Suprapubic skin (tissue), 3 donors: ENCODE results near the gene RWDD4.

Source experiments
- POLR2A ChIP-seq, 2 donors: fragments of 450-650 bp; IDR thresholded peaks; one replicate each; pipeline ENCODE4 v1.6.1; 2017; ENCODE audit warnings: antibody characterized with exemption in 2 of 2, mild to moderate bottlenecking in 2 of 2, moderate library complexity in 2 of 2
- TF ChIP-seq, protein P1 (sequence below), 2 donors: fragments of 200-600 bp in 1 of 2; fragments of 450-650 bp in 1 of 2; sonication (generic) in 1 of 2; IDR thresholded peaks; one replicate each; pipeline ENCODE4 v1.5.1; 2016 to 2019; ENCODE audit warnings: antibody characterized with exemption in 2 of 2, mild to moderate bottlenecking in 1 of 2, moderate library complexity in 1 of 2

DNA sequence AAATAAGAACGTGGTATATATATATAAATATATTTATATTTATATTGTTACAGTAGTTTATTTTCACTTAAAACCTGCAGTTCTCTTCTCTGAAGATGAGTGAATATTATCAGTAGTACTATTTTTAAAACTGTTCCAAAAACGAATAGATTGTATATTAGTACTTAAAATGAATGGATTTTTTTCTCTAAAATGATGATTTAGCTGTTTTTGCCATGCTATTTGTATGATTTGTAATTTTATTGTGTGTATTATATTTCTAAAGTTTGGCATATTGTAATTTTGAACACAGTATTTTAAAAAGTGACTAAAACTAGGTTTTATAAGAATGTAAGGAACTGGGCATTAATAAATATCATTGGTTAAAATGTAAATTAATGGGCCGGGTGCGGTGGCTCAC lies 22.1 kb upstream of the RWDD4 start:
- TF ChIP-seq, protein P1, sequence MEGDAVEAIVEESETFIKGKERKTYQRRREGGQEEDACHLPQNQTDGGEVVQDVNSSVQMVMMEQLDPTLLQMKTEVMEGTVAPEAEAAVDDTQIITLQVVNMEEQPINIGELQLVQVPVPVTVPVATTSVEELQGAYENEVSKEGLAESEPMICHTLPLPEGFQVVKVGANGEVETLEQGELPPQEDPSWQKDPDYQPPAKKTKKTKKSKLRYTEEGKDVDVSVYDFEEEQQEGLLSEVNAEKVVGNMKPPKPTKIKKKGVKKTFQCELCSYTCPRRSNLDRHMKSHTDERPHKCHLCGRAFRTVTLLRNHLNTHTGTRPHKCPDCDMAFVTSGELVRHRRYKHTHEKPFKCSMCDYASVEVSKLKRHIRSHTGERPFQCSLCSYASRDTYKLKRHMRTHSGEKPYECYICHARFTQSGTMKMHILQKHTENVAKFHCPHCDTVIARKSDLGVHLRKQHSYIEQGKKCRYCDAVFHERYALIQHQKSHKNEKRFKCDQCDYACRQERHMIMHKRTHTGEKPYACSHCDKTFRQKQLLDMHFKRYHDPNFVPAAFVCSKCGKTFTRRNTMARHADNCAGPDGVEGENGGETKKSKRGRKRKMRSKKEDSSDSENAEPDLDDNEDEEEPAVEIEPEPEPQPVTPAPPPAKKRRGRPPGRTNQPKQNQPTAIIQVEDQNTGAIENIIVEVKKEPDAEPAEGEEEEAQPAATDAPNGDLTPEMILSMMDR (IDR thresholded peaks at IDR 0.05) = no peak
- no peak for TF ChIP-seq POLR2A (IDR thresholded peaks at IDR 0.05)
